WTC11 (cell line): Measurements from ENCODE around the gene CEACAM18.

Experiments used
- ARID4B ChIP-seq: sonication (generic); formaldehyde crosslinking; IDR thresholded peaks from 2 replicates; pipeline ENCODE4 v1.8.0; 2023; ENCODE audit warnings: missing genetic modification reagents, mild to moderate bottlenecking, borderline replicate concordance
- ATF3 ChIP-seq: sonication (generic); formaldehyde crosslinking; conservative IDR thresholded peaks from 2 replicates; pipeline ENCODE4 v1.8.1; 2022; ENCODE audit warnings: mild to moderate bottlenecking, missing genetic modification reagents
- CTCF ChIP-seq: fragments of 200-600 bp; IDR thresholded peaks from 2 replicates; pipeline ENCODE4 v1.8.0; 2022; ENCODE audit warnings: antibody characterized with exemption
- EMX1 ChIP-seq: fragments of 250-450 bp; sonication (Bioruptor Pico); IDR thresholded peaks from 2 replicates; pipeline ENCODE4 v1.8.0; 2021; ENCODE audit warnings: mild to moderate bottlenecking
- ESRRA ChIP-seq: sonication (generic); formaldehyde crosslinking; IDR thresholded peaks from 2 replicates; pipeline ENCODE4 v1.8.1; 2022; ENCODE audit warnings: mild to moderate bottlenecking, missing genetic modification reagents, borderline replicate concordance
- FOXP1 ChIP-seq: sonication (generic); formaldehyde crosslinking; IDR thresholded peaks from 2 replicates; pipeline ENCODE4 v1.8.0; 2022; ENCODE audit warnings: missing genetic modification reagents, mild to moderate bottlenecking, moderate library complexity, borderline replicate concordance
- JUN ChIP-seq: sonication (generic); formaldehyde crosslinking; IDR thresholded peaks from 2 replicates; pipeline ENCODE4 v1.8.0; 2023; ENCODE audit warnings: mild to moderate bottlenecking, missing genetic modification reagents
- MAX ChIP-seq: sonication (generic); formaldehyde crosslinking; IDR thresholded peaks from 2 replicates; pipeline ENCODE4 v1.8.0; 2022; ENCODE audit warnings: mild to moderate bottlenecking, missing genetic modification reagents
- NFE2L1 ChIP-seq: sonication (generic); formaldehyde crosslinking; IDR thresholded peaks from 2 replicates; pipeline ENCODE4 v1.8.1; 2023; ENCODE audit warnings: missing genetic modification reagents
- SOX15 ChIP-seq: fragments of 250-450 bp; sonication (Bioruptor Pico); IDR thresholded peaks from 2 replicates; pipeline ENCODE4 v1.9.0; 2021; ENCODE audit warnings: mild to moderate bottlenecking
- USF2 ChIP-seq: sonication (generic); formaldehyde crosslinking; IDR thresholded peaks from 2 replicates; pipeline ENCODE4 v1.8.1; 2023; ENCODE audit warnings: mild to moderate bottlenecking, missing genetic modification reagents, moderate library complexity
- ZBTB43 ChIP-seq: sonication (generic); formaldehyde crosslinking; IDR thresholded peaks from 2 replicates; pipeline ENCODE4 v1.8.1; 2023; ENCODE audit warnings: mild to moderate bottlenecking, missing genetic modification reagents

- TF ChIP-seq ESRRA (no peak), EMX1 (CRISPR knock-in tag) (no peak), CTCF (no peak), FOXP1 (CRISPR knock-in tag) (no peak), ATF3 (CRISPR knock-in tag) (no peak), MAX (CRISPR knock-in tag) (no peak), SOX15 (CRISPR knock-in tag) (no peak), ARID4B (CRISPR knock-in tag) (no peak), JUN (CRISPR knock-in tag) (no peak), ZBTB43 (CRISPR knock-in tag) (no peak), USF2 (CRISPR knock-in tag) (no peak), NFE2L1 (CRISPR knock-in tag) (no peak)
Observed at GRCh38 chr19:51439021-51439465, 39.3 kb upstream of the CEACAM18 start.
